ENCODE data around the gene MMP2.

MMP2 gene

GRCh38 chr16:55473587-55473986 lies 5.4 kb upstream of the MMP2 start:
- DNase-seq (ENCODE audit: low read depth, low spot score), result no peak
- in situ Hi-C loops (cut with HindIII; ENCODE audit: low sequenced_read_pairs), result no loop called here
- TF ChIP-seq CTCF (IDR thresholded peaks at IDR 0.05; ENCODE audit: low read depth, low read length), result no peak
- H3K4me3 ChIP-seq (ENCODE audit: low read depth, low read length), result no peak overlapping the region

GRCh38 chr16:55474821-55475220 lies 4.2 kb upstream of the MMP2 start:
- in situ Hi-C loops (cut with HindIII; ENCODE audit: low sequenced_read_pairs), result no loop called here
- no peak overlapping the region for H3K4me3 ChIP-seq (ENCODE audit: low read depth, low read length)
- DNase-seq (ENCODE audit: low read depth, low spot score), result no peak
- TF ChIP-seq CTCF (IDR thresholded peaks at IDR 0.05; ENCODE audit: low read depth, low read length), result no peak

GRCh38 chr16:55475919-55476318 lies 3.1 kb upstream of the MMP2 start:
- no peak for TF ChIP-seq CTCF (IDR thresholded peaks at IDR 0.05; ENCODE audit: low read depth, low read length)
- no peak overlapping the region for H3K4me3 ChIP-seq (ENCODE audit: low read depth, low read length)
- no peak for DNase-seq (ENCODE audit: low read depth, low spot score)
- in situ Hi-C loops (cut with HindIII; ENCODE audit: low sequenced_read_pairs), result no loop called here

- no peak overlapping the region for H3K4me3 ChIP-seq (ENCODE audit: low read depth, low read length)
- DNase-seq (ENCODE audit: low read depth, low spot score), result no peak
- in situ Hi-C loops (cut with HindIII; ENCODE audit: low sequenced_read_pairs), result no loop called here
- TF ChIP-seq CTCF (IDR thresholded peaks at IDR 0.05; ENCODE audit: low read depth, low read length), result no peak
Measured at GRCh38 chr16:55476625-55477533, 2.1 kb upstream of the MMP2 start.

GRCh38 chr16:55477736-55478135 lies 1.3 kb upstream of the MMP2 start:
- no peak for TF ChIP-seq CTCF (IDR thresholded peaks at IDR 0.05; ENCODE audit: low read depth, low read length)
- no peak overlapping the region for H3K4me3 ChIP-seq (ENCODE audit: low read depth, low read length)
- in situ Hi-C loops (cut with HindIII; ENCODE audit: low sequenced_read_pairs), result no loop called here
- DNase-seq (ENCODE audit: low read depth, low spot score), result no peak

GRCh38 chr16:55479430-55480140 lies 587 bp downstream of the MMP2 start:
- no peak for DNase-seq (ENCODE audit: low read depth, low spot score)
- TF ChIP-seq CTCF (IDR thresholded peaks at IDR 0.05; ENCODE audit: low read depth, low read length), result no peak

More at GRCh38 chr16:55479430-55480140, 587 bp downstream of the MMP2 start:
- in situ Hi-C loops (cut with HindIII; ENCODE audit: low sequenced_read_pairs), result no loop called here
- H3K4me3 ChIP-seq (ENCODE audit: low read depth, low read length), result peak overlapping the region; percentile 86
